OCI-LY7 (cell line): Measurements from ENCODE around the gene LIPF.

Experiments
- EZH2phosphoT487 ChIP-seq: fragments of 200-600 bp; sonication (generic); IDR thresholded peaks from 2 replicates; pipeline ENCODE4 v1.6.1; 2018; ENCODE audit warnings: low read depth, borderline replicate concordance, mild to moderate bottlenecking, mixed run types, antibody characterized with exemption, low read length, moderate library complexity, mixed read lengths
- TF ChIP-seq, protein P1 (sequence below): fragments of 200-600 bp; sonication (generic); conservative IDR thresholded peaks from 2 replicates; pipeline ENCODE4 v1.5.1; 2014; ENCODE audit warnings: mild to moderate bottlenecking, antibody characterized with exemption, low read length, moderate library complexity, mixed read lengths

DNA sequence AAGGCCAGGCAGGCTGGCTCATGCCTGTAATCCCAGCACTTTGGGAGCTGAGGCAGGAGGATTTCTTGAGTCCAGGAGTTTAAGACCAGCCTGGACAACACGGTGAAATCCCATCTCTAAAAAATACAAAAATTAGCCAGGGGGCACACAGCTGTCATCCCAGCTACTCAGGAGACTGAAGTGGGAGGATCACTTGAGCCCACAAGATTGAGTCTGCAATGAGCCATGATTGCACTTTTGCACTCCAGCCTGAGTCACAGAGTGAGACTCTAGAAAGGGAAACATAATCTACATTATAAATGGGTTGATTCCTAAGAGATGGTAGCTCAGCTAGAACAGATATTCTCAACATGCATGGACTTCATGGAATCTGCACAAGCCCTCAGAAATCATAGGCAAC, 6.3 kb upstream of the LIPF start:
- TF ChIP-seq, protein P1, sequence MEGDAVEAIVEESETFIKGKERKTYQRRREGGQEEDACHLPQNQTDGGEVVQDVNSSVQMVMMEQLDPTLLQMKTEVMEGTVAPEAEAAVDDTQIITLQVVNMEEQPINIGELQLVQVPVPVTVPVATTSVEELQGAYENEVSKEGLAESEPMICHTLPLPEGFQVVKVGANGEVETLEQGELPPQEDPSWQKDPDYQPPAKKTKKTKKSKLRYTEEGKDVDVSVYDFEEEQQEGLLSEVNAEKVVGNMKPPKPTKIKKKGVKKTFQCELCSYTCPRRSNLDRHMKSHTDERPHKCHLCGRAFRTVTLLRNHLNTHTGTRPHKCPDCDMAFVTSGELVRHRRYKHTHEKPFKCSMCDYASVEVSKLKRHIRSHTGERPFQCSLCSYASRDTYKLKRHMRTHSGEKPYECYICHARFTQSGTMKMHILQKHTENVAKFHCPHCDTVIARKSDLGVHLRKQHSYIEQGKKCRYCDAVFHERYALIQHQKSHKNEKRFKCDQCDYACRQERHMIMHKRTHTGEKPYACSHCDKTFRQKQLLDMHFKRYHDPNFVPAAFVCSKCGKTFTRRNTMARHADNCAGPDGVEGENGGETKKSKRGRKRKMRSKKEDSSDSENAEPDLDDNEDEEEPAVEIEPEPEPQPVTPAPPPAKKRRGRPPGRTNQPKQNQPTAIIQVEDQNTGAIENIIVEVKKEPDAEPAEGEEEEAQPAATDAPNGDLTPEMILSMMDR = no peak
- no peak for TF ChIP-seq EZH2phosphoT487
